ENCODE results near the gene INPP5F. TPM values are rescaled to one million over a fixed set of nuclear protein-coding genes. Genes with fewer than 3 reads are reported as not detected.

Gene INPP5F
- total RNA-seq, 1 donor from 2014 or later: 47.4 TPM

GRCh38 chr10:119740096-119740495, 14.2 kb downstream of the INPP5F start:
- H3K4me3 Mint-ChIP-seq: no peak overlapping the region
- H3K4me1 Mint-ChIP-seq (ENCODE audit: unreplicated experiment): peaks cover 14% of the 10 kb centered on the region
- no peak overlapping the region for H3K27ac Mint-ChIP-seq
- no peak for DNase-seq (ENCODE audit: extremely low spot score, unreplicated experiment)
- no peak for TF ChIP-seq CTCF (conservative IDR thresholded peaks at IDR 0.05)
- no peaks in the 10 kb centered on the region for H3K36me3 Mint-ChIP-seq
- H3K27me3 Mint-ChIP-seq: no peaks in the 10 kb centered on the region
- no peaks in the 10 kb centered on the region for H3K9me3 Mint-ChIP-seq

GRCh38 chr10:119742947-119743648, 17.2 kb downstream of the INPP5F start:
- H3K9me3 Mint-ChIP-seq: no peaks in the 10 kb centered on the region
- no peaks in the 10 kb centered on the region for H3K36me3 Mint-ChIP-seq
- no peak overlapping the region for H3K27ac Mint-ChIP-seq
- H3K4me3 Mint-ChIP-seq: no peak overlapping the region
- TF ChIP-seq CTCF (conservative IDR thresholded peaks at IDR 0.05): no peak
- no peaks in the 10 kb centered on the region for H3K27me3 Mint-ChIP-seq
- peaks cover 5% of the 10 kb centered on the region for H3K4me1 Mint-ChIP-seq (ENCODE audit: unreplicated experiment)
- no peak for DNase-seq (ENCODE audit: extremely low spot score, unreplicated experiment)

- Mint-ChIP-seq H3K9me3 (no peaks in the 10 kb centered on the region), H3K36me3 (peaks cover 4% of the 10 kb centered on the region), H3K27ac (no peak overlapping the region), H3K4me3 (no peak overlapping the region), H3K27me3 (no peaks in the 10 kb centered on the region), H3K4me1 (ENCODE audit: unreplicated experiment) (peaks cover 14% of the 10 kb centered on the region)
- no peak for TF ChIP-seq CTCF (conservative IDR thresholded peaks at IDR 0.05)
- DNase-seq (ENCODE audit: extremely low spot score, unreplicated experiment): no peak
These were observed 22.1 kb downstream of the INPP5F start for GRCh38 chr10:119747940-119748339.

- Mint-ChIP-seq H3K4me1 (ENCODE audit: unreplicated experiment) (peaks cover 19% of the 10 kb centered on the region), H3K36me3 (peaks cover 4% of the 10 kb centered on the region), H3K9me3 (no peaks in the 10 kb centered on the region), H3K4me3 (no peak overlapping the region), H3K27ac (no peak overlapping the region), H3K27me3 (no peaks in the 10 kb centered on the region)
- DNase-seq (ENCODE audit: extremely low spot score, unreplicated experiment): no peak
- TF ChIP-seq CTCF (conservative IDR thresholded peaks at IDR 0.05): no peak
These were observed 23.0 kb downstream of the INPP5F start for GRCh38 chr10:119748871-119749270.

- H3K36me3 Mint-ChIP-seq: peaks cover 4% of the 10 kb centered on the region
- DNase-seq (ENCODE audit: extremely low spot score, unreplicated experiment): no peak
- no peaks in the 10 kb centered on the region for H3K27me3 Mint-ChIP-seq
- H3K4me1 Mint-ChIP-seq (ENCODE audit: unreplicated experiment): peaks cover 24% of the 10 kb centered on the region
- no peaks in the 10 kb centered on the region for H3K9me3 Mint-ChIP-seq
- no peak for TF ChIP-seq CTCF (conservative IDR thresholded peaks at IDR 0.05)
- no peak overlapping the region for H3K27ac Mint-ChIP-seq
- H3K4me3 Mint-ChIP-seq: no peak overlapping the region
These were observed 23.6 kb downstream of the INPP5F start for GRCh38 chr10:119749455-119749854.

All from type B pancreatic cell (in vitro differentiated cells).